NCI-H524 (cell line): Measurements from ENCODE around the gene TSPAN4.

Experiments
- DNase-seq, 2 experiments: peaks; one replicate each; lab custom pipeline; 2025; lab: John Stamatoyannopoulos, UW

The TSPAN4 gene

DNA sequence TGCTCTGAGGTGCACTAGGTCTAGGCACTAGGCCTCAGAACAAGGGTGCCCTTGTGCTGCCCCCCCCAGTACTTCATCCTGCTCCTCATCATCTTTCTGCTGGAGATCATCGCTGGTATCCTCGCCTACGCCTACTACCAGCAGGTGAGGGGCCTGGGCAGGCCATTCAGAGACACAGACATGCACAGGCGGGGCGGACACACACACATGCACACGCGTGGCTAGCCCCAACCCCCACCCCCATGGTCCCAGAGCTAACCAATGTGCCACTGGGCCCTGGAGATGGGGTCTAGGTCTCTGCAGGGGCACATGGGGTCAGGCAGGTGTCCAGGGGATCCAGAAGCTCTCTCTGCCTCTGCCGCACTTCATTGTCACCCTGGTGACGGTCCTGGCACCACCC lies 6.0 kb upstream of the TSPAN4 start:
- no peak for DNase-seq

DNA sequence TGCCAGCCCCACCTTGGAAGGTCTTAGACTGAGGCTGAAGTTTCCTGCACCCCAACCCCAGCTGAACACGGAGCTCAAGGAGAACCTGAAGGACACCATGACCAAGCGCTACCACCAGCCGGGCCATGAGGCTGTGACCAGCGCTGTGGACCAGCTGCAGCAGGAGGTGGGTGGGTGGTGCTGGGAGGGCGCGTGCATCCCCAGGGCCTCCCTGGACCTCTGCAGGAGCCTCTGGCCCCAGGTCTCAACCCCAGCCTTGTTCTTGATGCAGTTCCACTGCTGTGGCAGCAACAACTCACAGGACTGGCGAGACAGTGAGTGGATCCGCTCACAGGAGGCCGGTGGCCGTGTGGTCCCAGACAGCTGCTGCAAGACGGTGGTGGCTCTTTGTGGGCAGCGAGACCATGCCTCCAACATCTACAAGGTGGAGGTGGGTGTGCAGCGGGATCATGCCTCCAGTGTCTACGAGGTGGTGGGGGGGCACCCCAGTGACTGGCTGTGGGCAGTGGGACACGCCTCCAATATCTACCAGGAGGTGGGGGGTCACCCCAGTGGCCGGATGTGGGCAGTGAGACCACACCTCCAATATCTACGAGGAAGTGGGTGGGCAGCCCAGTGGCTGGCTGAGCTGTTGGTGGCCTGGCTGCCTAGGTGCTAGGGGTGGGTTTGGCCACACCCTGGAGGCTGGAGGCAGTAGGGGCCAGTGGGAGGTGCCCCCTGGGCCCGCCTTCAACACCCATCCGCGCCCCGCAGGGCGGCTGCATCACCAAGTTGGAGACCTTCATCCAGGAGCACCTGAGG lies 5.3 kb upstream of the TSPAN4 start:
- no peak for DNase-seq

DNA sequence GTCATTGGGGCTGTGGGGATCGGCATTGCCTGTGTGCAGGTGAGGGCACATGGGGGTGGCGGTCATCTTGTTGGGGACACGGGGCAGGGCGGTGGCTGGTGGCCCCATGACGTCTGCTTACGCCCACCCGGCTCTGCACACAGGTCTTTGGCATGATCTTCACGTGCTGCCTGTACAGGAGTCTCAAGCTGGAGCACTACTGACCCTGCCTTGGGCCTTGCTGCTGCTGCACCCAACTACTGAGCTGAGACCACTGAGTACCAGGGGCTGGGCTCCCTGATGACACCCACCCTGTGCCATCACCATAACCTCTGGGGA lies 4.7 kb upstream of the TSPAN4 start:
- no peak for DNase-seq

DNA sequence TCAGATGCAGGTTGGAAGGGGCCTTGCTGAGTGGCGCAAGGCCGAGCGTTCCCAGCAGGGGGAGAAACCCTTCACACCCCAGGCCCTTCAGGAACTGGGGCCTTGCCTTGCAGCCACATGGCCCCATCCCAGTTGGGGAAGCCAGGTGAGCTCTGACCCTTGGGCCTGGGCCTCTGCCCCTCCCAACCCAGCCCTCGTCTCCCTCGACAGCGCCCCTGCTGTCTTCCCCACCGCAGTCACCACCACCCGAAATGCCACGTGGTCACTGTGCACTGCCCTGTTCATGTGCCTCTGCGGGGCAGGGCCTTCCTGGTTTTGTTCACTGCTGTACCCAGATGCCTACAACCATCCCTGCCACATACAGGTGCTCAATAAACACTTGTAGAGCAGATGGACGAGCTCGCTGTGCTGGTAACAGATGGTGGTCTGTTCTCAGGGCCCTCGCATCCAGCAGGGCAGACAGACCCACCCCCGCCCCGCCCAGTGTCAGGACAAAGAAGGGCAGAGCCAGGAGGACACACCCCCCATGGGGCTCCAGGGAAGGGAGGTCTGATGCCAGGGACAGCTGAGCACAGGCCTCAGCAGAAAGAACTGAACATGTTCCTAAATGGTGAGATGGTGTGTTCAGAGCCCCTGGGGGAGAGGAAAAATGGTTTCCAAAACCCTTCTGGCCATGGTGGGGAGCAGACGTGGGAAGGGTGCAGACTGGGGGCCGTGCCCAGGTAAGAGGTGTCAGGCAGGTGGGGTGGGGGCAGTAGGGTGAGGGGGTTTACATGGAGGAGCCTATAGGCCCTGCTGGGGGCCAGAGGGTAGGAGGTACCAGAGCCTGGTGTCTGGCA lies 4.0 kb upstream of the TSPAN4 start:
- DNase-seq = peak; percentile 69 to 88

DNA sequence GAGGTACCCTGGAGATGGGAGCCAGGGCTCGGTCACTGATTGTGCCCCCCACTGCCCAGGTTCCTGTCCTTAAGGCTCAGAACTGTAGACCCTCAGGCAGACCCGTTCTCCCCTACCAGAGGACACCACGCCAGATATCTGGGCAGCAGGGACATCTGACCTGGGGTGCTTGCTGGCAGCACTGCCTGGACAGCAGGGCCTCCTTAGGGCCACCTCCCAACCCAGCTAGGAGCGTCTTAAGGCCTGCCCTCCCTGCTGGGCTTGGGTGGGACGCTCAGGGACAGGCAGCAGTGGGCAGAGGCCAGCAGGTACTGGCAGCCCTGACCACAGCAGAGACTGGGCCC lies 3.4 kb upstream of the TSPAN4 start:
- no peak for DNase-seq

DNA sequence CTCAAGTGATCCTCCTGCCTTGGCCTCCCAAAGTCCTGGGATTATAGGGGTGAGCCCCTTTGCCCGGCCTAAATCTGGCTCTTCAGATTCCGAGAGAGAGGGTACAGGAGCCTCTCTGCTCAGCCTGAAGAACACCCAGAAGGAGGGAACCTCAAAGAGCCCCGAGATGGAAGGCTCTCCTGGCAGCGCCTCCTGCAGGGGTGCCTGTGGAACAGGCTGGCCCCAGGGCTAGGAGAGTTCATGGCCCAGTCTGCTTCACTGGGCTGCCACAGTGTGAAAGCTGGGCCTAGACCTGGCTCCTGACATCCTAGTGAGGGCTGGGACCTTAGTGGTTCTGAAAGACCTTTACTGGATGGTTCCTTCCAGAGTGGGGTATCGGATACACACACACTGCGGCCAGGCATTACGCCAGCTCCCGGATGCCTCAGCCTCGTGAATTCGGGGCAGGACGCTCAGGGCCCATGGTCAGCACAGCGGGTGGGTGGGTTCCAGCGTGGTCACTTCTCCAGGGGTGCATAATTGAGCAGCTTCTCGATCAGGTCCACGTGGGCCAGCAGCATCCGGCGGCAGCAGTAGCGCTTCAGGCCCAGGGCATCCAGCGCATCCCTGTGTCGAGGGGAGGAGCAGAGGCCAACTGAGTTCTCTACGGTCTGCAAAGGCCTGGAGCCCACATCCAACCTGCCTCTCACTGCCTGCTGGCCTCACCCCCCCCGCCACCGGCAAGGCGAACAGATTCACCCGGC lies 2.6 kb upstream of the TSPAN4 start:
- DNase-seq = no peak

DNA sequence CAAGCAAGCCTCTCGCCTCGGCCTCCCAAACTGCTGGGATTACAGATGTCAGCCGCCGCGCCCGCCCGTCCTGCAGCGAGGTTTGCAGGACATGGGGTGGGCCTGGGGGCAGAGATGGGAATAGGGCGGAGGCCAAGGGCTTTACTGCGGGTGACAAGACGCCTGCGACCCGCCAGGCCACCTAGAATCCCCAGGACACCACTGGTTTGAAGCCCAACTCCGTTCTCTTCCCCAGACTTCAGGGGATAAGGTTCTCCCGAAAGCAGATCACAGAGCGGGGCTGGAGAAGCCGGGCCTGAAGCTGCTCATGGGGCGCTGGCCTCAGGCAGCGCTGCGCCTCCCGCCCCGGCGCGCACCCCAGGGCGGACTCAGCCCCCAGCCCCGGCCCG lies 677 bp upstream of the TSPAN4 start:
- DNase-seq = no peak

DNA sequence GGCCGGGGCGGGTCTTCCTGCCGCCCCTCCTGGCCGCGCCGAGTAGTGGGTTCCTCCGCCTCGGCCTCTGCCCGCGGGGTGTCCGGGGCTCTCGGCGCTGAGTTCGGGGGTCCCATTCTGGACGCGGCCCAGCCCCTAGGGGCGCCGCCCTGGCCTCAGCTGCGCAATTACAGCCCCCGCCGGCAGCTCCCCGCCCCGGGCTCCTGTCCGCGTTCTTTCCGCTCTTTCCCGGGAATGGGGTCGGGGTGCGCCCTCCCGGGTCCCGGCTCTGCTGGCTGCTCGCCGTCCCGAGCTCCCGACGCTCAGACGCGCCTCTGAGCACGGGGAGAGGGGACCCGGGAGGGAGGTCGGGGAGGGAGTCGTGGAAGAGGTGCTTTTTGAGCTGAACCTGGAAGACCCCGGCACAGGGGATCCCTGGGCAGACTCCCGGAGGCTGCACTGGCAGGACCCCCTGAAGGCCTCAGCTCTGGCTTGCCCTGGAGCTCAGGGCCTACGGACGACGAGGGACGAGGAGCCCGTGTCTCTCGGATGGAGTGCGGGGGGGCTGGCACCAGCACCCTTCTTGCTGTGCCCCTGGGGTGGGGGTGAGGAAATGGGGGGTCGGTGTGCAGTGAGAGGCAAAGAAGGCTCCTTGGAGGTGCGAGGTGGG lies 558 bp downstream of the TSPAN4 start:
- DNase-seq = no peak

DNA sequence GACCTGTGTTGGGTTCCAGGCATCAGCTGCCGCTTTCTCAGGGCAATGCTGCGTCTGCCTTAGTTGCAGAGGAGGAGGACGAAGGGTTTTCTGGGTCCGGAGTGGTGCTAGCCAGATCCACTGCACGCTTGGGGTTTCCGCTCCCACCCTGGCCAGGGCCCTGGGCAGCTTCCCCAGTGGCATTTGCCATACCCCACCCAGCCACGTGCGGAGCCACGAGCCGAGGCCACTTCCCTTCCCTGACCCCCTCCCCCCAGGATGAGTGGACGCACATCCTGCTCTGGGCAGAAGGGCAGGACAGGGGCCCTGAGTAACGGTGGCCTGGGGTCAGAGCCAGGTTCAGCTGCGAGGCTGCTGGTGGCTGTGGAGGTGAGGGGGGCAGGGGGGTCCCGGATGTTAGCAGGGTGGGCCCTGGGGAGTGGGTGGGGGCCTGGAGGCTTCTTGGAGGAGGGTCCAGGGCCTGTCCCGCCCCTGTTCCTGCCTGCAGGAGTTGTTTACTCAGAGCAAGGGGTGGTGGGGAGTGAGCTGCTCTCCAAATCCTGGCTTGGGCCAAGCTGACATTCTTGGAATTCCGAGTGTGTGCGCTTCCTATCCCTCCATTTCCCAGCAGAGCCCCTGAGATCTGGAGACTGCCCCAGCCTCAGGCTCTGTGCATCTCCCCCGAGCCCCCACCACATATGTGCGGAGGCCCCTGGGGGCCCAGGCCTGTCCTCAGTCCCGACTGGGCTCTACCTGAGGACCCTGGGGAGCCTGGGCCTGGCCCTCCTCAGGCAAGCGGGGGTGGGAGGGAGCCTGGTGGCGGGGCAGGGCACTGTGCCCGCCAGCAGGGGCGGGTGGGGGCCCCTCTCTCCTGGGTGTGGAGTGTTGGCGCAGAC lies 1.4 kb downstream of the TSPAN4 start:
- no peak for DNase-seq

DNA sequence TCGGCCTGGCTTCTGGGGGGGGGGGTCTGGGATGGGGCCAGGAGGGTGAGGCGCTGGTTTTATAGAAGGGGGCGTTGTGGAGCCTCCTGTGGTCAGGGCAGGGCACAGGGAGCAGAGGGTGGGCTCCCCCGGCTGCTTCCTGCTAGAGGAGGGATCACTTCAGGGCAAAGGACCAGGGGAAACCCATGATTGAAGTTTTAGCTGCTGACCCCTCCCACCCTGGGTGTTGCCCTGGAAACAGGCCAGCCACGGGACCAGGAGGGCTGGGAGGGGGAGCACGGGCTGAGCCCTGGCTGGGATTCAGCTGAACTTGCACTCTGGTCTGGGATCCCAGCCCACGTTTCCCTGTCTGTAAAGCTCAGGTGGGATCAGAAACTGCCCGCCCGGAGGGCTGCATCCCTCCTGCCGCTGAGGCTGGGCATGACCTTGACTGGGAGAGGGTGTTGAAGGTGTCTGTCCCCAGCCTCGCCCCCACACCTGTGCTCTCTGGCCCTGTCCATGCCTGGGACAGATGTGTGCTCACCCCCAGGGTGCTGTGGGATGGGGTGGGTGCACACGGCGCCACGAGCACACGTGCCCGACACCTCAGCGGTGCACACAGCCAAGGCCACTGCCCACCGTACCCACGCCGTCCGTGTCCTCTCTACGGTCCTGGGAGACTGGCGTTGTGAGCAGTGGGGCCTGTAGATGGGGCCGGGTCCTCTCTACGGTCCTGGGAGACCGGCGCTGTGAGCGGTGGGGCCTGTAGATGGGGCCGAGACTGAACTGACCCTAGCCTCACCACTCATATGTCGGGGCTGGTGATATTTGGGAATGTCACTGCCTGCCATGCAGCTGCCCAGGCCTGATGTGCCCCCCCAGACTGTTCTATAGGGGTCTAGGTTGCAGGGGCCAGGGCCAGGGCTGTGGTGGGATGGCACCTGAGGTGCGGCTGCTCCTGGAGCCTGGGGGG lies 2.3 kb downstream of the TSPAN4 start:
- DNase-seq = no peak

DNA sequence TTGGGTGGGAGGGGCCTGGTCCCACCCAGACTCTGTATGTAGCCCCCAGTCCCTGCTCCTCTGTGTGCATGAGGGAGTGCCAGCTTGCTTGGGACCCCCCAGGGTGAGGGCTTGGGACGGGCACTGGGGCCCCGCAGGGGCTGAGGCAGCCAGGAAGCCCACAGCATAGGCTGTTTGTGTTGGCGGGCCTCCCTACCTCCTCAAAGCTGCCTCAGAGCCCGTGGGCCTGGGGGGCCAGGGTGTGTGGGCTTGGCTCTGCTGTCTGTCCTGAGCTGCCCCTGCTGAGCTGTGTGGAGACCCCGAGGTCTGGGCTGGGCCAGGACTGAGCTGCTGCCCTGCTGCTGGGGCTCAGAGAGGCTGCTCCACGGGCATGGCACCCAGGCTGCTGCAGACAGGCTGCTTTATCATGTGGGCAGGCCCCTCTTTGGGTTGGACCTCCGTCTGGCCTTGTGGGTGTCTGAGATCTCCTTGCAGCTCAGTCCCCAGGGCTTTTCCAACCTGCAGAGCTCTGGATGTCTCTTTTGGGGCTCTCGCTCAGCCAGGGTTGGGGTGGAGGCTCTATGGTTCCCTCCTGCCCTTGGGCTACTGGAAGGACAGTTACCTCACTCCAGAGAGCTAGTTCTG lies 3.3 kb downstream of the TSPAN4 start:
- no peak for DNase-seq

DNA sequence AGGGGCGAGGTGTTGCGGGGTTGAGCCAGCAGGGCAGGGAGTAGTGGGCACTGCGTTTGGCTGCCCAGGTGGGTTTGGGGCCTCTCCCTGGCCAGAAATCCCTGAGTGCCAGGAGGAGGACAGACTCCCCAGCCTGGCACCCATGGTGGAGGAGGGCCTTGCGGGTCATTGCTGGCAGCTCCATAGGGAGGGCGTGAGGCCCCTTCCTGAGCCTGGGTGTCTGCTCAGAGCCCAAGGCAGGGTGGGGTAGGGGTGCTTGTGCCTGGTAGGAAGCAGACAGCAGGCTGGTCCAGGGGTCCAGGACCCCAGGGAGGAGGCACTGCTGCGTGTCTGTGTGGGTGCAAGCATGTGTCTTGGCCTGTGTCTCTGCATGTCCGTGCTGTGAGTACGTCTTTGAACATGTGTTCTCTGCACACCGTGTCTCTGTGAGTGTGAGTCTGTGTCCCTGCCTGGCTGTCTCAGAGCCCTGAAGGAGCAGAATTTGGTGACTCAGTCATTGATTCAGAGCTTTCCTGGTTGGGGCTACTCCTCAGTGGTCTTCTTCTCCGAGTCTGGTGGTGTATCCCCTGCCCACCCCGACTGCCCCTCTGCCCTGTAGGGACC lies 3.9 kb downstream of the TSPAN4 start:
- DNase-seq = no peak

DNA sequence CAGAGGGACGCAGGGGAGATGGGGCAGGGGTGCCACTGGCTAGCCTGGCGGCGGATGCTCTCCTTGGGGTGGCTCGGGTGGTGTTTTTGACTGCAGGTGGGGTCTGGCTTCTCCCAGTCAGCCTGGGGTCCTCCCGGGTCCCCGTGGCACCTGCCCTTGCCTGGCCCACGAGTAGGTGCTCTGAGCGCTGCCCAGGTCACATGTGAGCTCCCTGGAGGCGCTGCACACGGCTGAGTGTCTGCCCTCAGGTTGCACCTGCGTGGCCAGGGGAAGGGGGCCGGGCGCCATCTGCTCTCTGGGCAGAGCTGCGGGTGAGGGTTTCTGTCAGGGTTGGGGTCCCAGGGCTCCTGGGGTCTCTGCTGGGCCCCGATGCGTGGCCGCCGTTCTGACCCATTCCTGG lies 5.2 kb downstream of the TSPAN4 start:
- DNase-seq = no peak

DNA sequence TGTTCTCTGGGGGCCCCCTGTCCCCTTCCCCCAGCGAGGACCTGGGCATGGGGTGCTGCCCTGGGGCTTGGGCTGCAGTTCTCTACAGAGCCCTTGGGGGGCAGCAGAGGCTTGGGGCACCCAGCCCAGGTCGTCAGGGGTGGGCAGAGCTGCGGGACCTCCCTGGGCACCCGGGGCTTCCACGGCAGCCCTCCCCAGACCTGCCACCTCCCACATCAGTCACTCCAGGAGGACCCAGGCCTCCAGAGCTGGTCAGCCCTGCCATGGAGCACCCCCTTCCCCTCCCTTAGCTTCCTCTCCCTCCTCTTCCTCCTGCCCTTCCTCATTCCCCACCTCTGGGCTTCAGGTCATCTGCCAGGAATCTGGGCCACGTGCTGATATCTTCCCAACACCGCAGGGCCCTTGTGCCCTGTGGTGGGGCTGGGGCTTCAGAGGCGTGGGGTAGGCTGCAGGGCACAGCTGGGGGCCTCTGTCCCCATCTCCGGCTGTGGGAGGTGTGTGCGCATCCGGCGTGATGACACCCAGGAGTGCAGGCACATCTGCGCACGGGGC lies 5.8 kb downstream of the TSPAN4 start:
- no peak for DNase-seq

DNA sequence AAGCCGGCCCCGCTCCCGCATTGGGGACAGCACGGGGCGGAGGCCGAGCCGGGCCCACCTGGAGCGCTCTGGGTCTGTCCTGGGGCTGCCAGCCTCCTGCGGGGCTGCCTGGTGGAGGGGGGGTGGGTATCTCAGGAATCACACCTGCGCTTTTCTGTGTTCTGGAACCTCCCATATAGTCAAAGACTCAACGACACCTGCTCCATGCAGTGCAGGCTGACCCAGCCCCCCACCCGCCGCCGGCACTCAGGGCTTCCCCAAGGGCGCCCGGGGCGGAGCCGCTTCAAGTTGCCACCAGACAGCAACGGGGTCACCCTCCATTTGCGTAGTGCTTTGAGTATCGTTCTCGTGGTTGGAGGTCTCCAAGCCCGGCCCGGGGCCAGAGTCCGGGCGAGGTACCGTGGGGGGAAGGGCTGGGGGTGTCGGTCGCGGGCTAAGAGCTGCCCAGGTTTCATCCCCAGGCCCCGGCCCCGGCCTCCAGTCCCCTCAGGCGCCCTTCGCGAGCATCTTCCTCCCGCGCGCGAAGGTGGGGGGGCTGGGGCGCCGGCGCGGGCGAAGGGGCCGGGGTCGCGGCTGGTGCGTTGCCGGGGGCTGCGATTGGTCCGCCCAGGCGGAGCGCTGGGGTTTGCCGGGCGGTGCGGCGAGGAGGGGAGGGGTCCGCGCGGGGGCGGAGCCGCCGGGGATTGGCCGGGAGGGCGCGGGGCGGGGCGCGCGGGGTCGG lies 6.6 kb downstream of the TSPAN4 start:
- DNase-seq = peak; percentile 31 to 59

DNA sequence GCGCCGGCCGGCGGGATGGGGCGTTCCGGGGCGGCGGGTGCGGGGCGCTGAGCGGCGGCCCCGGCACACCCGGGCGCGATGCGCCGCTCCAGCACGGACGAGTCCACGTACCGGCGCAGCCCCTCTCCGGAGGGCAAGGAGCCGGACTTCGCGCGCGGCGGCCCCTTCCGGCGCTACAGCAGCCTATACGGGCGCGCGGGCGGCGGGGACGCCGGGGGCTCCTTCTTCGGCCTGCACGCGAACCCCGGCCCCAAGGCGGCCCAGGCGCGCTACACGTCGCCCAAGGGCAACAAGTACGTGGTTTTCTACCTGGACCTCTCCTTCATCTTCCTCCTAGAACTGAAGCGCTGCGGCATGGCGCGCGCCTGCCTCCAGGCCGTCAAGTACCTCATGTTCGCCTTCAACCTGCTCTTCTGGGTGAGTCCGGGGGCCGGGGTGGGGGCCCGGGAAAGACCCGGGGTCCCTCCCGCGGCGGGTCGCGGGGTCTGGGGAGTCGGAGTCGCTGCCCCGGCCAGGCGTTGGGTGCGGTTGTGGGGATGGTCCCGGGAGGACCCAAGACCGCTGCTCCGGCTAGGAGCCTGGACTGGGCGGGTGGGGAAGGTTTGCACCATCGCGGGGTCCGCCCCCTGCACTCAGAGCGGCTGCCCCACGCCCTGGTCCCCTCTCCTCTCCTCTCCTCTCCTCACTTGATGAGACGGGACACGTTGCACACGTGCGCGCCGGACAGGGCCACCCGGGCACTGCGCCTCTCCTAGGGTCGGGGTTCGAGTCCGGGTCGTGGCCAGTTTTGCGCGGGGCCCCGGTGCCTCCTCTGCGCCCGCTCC lies 7.5 kb downstream of the TSPAN4 start:
- DNase-seq = peak in 1 of 2 experiments; percentile 59
